AG04450 (cell line): ENCODE measurements around the gene PRKCQ. TPM values are rescaled to one million over a fixed set of nuclear protein-coding genes. Genes with fewer than 3 reads are reported as not detected.

Experiments used
- CTCF ChIA-PET: fragments of 300-600, 350-600 bp; formaldehyde crosslinking; extraction: SDS; loops from one replicate; lab custom pipeline; 2022; ENCODE audit warnings: antibody characterized with exemption, inconsistent platforms; lab: Charles Lee
- POLR2A ChIA-PET: fragments of 350-600 bp; formaldehyde crosslinking; extraction: SDS; loops from one replicate; lab custom pipeline; 2021; ENCODE audit warnings: antibody characterized with exemption, inconsistent platforms; lab: Yijun Ruan, JAX
- DNase-seq: peaks from one replicate; pipeline ENCODE4 v3.0.0-alpha.2; 2011; ENCODE audit warnings: low read depth, low spot score
- H3K27ac ChIP-seq: one replicate; pipeline ENCODE4 v1.5.1; 2012; ENCODE audit warnings: low read depth, low read length, control low read depth
- H3K27me3 ChIP-seq: one replicate; pipeline ENCODE4 v1.6.0; 2012; ENCODE audit warnings: low read length; ENCODE audit not compliant: control insufficient read depth, insufficient read depth
- H3K4me3 ChIP-seq: 2 replicates; pipeline ENCODE4 v1.5.1; 2011; ENCODE audit warnings: mild to moderate bottlenecking, low read depth, low read length, control low read depth
- H3K9me3 ChIP-seq: 2 replicates; pipeline ENCODE4 v1.5.1; 2012; ENCODE audit warnings: low read length; ENCODE audit not compliant: control insufficient read depth, insufficient read depth
- CTCF ChIP-seq: IDR thresholded peaks from 2 replicates; pipeline ENCODE4 v1.5.1; 2011; ENCODE audit warnings: low read depth, low read length, control low read depth, inconsistent platforms
- polyA plus RNA-seq: library from polyadenylated mRNA; depleted of rRNA; stranded (reverse); fragments of >200 nt; gene quantifications from 2 replicates; pipeline ENCODE4 v1.2.3, GENCODE V29; 2011

The PRKCQ gene
- polyA plus RNA-seq, 1 experiment: 0.10 TPM

- Histone ChIP-seq H3K4me3 (no peak overlapping the region), H3K27me3 (peaks cover 4% of the 10 kb centered on the region), H3K27ac (no peak overlapping the region), H3K9me3 (no peaks in the 10 kb centered on the region)
- CTCF ChIA-PET: no interaction called here
- POLR2A ChIA-PET: no interaction called here
- TF ChIP-seq CTCF: no peak
- DNase-seq: no peak
These were observed 49.1 kb downstream of the PRKCQ start for GRCh38 chr10:6530966-6531365.

GRCh38 chr10:6530211-6530840 lies 49.8 kb downstream of the PRKCQ start:
- ChIA-PET CTCF (no interaction called here), POLR2A (no interaction called here)
- Histone ChIP-seq H3K27ac (no peak overlapping the region), H3K9me3 (no peaks in the 10 kb centered on the region), H3K4me3 (no peak overlapping the region), H3K27me3 (peaks cover 4% of the 10 kb centered on the region)
- no peak for TF ChIP-seq CTCF
- no peak for DNase-seq

- CTCF ChIA-PET: no interaction called here
- POLR2A ChIA-PET: no interaction called here
- Histone ChIP-seq H3K9me3 (no peaks in the 10 kb centered on the region), H3K27ac (no peak overlapping the region), H3K4me3 (no peak overlapping the region), H3K27me3 (peaks cover 4% of the 10 kb centered on the region)
- no peak for DNase-seq
- no peak for TF ChIP-seq CTCF
These were observed 51.7 kb downstream of the PRKCQ start for GRCh38 chr10:6528198-6528950.

- Histone ChIP-seq H3K9me3 (no peaks in the 10 kb centered on the region), H3K4me3 (no peak overlapping the region), H3K27me3 (no peaks in the 10 kb centered on the region), H3K27ac (no peak overlapping the region)
- DNase-seq: no peak
- no peak for TF ChIP-seq CTCF
- ChIA-PET CTCF (no interaction called here), POLR2A (no interaction called here)
These were observed 54.4 kb downstream of the PRKCQ start for GRCh38 chr10:6525599-6526165.

- TF ChIP-seq CTCF: no peak
- Histone ChIP-seq H3K4me3 (no peak overlapping the region), H3K9me3 (no peaks in the 10 kb centered on the region), H3K27ac (no peak overlapping the region), H3K27me3 (no peaks in the 10 kb centered on the region)
- ChIA-PET CTCF (no interaction called here), POLR2A (no interaction called here)
- no peak for DNase-seq
These were observed 57.8 kb downstream of the PRKCQ start for GRCh38 chr10:6522230-6522629.
